Stimulated activated CD8-positive, alpha-beta memory T cell treated with anti-CD3 and anti-CD28 coated beads, Interleukin-7, amount 100 ng/mL, for 24 hours (primary cell): ENCODE results near the gene SRPK2.
A peak's percentile ranks its signal among the peaks of the same experiment; 100 is the strongest.
"Not testable (repeated sequence)": the region's sequence is repeated elsewhere in the genome, so short reads cannot be mapped to it uniquely, and the experiment has no call there.

Experiments used
- DNase-seq: peaks from one replicate; pipeline ENCODE4 v3.0.0-alpha.2; 2020; ENCODE audit warnings: low read depth

The SRPK2 gene

DNA sequence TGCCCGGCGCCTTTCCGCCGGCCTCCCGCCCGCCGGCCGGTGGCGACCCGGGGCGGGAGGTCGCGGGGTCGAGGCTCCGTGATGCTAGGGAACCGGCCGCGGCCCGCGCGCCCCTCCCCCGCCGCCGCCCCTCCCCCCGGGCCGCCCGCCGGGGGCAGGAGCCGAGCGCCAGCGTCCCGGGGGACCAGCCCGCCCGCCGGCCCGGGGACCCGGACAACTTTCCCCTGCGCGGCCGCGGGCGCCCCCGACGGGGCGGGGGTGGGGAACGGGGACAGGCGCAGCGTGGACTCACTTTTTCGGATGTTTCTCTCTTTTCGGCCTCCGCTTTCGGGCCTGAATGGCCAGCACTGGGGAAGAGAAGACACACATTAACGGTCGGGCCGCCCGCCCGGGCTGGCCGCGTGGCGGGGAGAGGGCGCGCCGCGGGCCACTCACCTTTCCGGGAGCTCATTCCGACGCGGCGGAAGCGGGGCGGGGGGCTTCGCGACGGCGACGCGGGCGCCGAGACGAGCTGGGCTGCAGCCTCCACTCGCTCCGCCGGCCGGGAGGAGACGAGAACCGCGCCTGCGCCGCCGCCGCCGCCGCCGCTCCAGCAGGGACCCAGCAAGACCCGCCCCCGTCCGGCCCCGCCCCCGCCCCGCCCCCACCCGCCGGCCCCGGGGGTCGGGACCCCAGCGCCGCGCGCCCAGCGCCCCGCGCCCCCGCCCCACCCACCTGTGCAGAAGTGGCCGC, at the start of gene SRPK2:
SRPK2 (minus strand) TSS at position 566 of the 732 bp plus-strand sequence.
- DNase-seq: peak; percentile 47

DNA sequence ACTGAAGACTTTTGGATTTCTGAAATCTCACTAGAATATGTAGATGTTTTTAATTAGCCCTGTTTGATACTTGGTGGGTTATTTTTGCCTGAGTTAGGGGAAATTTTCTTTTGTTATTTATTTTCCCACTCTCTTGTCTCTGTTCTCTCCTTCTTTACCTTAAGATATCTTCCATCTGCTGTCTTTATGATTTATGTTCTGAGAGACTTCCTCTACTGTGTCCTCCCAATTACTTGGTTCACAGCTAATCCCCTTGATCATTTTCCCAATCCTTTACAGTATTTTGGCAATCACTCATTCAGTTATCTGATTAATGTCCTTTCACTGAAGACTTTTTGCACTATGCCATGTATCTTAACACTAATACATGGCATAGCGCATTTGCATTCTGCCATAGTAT, 49.5 kb upstream of the SRPK2 start:
- DNase-seq: no peak

DNA sequence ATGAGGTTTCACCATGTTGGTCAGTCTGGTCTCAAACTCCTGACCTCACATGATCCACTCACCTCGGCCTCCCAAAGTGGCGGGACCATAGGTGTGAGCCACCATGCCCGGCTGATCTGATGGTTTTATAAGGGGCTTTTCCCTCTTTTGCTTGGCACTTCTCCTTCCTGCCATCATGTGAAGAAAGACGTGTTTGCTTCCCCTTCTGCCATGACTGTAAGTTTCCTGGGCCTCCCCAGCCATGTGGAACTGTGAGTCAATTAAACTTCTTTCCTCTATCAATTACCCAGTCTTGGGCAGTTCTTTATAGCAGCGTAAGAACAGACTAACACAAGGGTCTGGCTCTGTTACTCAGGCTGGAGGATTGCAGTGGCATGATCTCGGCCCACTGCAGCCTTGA, 48.6 kb upstream of the SRPK2 start:
- not testable (repeated sequence) for DNase-seq

DNA sequence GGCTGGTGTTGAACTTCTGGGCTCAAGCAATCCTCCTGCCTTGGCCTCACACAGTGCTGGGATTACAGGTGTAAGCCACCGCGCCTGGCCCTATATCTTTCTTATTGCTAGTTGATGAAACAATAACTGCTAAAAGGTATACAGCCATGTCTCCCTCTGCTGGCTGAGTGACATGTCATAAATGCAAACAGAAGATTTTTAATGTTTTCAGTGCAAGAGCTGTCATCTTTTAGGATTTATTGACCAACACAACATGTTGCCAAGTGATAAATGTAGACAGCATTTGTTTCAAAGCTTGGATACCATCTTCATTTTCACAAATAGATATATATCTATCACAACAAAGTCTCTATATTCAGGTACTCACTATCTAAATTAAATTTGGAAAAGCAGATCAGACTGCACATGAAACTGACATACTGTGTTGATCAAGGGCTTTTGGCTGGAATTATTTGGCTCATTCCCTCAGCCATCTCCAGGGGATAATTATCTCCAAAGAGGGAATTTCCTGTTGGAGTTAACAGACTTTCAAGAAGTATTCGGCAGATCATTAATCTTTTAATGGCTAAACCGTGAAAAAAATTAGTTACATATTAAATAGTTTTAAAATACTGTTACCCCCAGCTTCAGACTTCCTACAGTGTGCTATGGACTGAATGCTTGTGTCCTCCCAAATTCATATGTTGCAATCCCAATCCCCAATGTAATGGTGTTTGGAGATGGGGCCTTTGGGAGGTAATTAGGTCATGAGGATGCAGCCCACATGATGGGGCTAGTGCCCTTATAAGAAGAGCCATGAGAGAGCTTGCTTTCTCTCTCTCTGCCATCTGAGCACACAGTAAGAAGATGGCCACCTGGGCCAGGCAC, 41.3 kb upstream of the SRPK2 start:
- no peak for DNase-seq

DNA sequence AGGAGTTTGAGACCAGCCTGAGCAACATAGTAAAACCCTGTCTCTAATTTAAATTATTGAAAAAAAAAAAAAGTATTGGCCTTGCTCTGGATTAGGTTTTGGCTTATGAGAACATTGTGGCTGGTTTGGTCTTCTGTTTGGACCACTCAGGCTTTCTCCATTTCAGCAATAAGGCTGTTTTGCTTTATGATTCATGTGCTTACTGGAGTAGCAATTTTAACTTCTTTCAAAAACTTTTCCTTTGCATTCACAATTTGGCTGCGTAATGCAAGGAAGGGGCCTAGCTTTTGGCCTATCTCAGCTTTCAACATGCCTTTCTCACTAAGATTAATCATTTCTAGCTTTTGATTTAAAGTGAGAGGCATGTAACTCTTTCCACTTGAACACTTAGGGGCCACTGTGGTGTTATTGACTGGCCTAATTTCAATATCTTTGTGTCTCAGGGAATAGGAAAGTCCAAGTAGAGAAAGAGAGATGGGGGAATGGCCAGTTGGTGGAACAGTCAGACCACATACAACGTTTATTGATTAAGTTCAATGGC, 38.0 kb upstream of the SRPK2 start:
- no peak for DNase-seq

DNA sequence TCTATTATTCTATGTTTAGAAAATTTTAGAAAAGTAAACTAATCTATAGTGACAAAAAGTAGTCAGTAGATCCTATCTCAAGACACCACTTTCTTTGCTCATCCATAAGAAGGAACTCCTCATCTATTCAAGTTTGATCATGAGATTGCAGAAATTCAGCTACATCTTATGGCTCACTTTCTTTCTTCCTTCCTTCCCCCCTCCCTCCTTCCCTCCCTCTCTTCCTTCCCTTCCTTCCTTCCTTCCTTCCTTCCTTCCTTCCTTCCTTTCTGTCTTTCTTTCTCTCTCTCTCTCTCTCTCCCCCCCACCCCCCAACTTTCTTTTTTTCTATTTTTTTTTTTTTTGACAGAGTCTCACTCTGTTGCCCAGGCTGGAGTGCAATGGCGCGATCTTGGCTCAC, 35.3 kb upstream of the SRPK2 start:
- no peak for DNase-seq

DNA sequence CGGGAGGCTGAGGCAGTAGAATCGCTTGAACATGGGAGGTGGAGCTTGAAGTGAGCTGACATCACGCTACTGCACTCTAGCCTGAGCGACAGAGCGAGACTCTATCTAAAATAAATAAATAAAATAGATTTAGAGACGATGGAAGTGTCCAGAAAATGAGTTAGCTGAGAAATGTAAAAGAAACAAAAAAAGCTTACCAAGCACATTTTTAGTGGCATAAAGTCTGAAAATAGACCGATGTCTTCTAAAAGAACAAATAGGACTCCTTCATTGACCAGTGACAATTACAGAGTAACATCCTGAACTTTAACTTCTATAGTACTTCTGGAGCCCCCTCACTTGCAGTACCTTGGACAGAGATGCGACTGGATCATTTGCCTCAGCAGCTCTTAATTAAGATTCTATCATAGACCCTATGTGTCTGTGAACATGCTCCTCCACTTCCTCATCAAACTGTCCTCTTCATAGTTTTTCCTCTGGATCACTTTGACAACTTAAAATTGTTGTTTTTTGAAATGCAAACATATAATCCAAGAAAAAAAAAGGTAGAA, 25.2 kb upstream of the SRPK2 start:
- DNase-seq: no peak

DNA sequence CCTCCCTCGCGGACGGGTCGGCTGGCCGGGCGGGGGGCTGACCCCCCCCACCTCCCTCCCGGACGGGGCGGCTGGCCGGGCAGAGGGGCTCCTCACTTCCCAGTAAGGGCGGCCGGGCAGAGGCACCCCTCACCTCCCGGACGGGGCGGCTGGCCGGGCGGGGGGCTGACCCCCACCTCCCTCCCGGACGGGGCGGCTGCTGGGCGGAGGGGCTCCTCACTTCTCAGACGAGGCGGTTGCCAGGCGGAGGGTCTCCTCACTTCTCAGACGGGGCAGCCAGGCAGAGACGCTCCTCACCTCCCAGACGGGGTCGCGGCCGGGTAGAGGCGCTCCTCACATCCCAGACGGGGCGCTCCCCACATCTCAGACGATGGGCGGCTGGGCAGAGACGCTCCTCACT, 22.1 kb upstream of the SRPK2 start:
- DNase-seq: not testable (repeated sequence)

DNA sequence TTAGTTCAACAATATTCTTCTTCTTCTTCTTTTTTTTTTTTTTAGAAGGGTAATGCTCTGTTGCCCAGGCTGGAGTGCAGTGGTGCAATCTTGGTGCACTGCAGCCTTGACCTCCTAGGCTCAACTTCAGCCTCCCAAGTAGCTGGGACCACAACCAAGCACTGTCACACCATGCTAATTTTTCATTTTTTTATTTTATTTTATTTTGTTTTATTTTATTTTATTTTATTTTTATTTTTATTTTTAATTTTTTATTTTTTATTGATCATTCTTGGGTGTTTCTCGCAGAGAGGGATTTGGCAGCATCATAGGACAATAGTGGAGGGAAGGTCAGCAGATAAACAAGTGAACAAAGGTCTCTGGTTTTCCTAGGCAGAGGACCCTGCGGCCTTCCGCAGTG, 21.1 kb upstream of the SRPK2 start:
- DNase-seq: not testable (repeated sequence)

DNA sequence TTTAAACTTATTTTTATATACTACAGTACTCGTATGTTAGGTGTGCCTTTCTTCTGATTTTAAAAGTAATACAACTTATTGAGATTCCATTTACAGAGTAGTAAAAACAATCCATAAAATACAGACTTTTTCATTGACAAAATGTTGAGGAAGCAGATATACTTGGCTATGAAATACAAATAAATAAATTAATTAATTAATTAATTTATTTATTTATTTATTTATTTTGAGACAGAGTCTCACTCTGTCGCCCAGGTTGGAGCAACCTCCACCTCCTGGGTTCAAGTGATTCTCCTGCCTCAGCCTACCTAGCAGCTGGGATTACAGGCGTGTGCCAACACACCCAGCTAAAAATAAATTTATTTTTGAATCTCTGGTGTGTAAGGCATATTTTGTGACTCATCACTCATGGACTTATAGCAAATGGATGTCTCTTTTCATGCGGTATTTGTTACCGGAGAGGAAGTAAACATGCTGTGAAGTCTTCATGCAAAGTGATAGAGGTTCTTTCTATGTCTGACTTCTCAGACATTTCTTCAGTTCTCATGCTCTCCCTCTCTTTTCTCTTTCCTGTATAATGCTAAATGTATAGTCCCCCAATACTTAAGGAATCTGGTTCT, 20.2 kb upstream of the SRPK2 start:
- no peak for DNase-seq

DNA sequence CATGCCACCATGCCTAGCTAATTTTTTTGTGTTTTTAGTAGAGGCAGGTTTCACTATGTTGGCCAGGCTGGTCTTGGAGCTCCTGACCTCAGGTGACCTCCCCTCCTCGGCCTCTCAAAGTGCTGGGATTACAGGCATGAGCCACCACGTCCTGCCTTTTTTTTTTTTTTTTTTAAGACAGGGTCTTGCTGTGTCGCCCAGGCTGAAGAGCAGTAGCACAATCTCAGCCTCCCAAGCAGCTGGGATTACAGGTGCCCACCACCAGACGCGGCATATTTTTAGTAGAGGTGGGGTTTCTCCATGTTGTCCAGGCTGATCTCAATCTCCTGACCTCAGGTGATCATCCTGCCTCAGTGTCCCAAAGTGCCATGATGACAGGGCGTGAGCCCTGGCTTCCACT, 14.4 kb upstream of the SRPK2 start:
- DNase-seq: no peak

DNA sequence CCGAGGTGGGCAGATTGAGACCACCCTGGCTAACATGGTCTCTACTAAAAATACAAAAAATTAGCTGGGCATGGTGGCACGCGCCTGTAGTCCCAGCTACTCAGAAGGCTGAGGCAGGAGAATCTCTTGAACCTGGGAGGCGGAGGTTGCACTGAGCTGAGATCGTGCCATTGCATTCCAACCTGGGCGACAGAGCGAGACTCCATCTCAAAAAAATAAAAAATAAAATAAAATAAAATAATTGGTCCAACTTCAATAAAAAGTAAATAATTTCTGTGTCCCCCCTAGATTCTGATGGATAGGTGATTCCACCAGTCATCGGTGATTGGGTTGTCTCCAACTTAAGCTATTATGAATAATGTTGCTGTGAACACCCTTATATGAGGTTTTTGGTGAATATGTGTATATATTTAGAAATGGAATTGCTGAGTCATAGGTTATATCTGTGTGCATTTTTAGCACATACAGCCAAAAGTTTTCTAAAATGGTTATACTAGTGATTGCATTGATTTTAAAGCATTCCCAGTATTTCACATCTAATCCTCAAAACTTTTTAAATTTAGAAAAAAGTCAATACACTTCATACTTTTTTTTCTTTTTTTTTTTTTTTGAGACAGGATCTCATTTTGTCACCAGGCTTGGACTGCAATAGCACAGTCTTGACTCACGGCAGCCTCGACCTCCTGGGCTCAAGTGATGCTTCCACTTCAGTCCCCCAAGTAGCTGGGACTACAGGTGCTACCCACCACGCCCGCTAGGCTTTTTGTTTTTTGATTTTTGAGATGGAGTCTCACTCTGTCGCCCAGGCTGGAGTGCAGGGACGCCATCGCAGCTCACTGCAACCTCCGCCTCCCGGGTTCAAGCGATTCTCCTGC, 13.7 kb upstream of the SRPK2 start:
- no peak for DNase-seq

DNA sequence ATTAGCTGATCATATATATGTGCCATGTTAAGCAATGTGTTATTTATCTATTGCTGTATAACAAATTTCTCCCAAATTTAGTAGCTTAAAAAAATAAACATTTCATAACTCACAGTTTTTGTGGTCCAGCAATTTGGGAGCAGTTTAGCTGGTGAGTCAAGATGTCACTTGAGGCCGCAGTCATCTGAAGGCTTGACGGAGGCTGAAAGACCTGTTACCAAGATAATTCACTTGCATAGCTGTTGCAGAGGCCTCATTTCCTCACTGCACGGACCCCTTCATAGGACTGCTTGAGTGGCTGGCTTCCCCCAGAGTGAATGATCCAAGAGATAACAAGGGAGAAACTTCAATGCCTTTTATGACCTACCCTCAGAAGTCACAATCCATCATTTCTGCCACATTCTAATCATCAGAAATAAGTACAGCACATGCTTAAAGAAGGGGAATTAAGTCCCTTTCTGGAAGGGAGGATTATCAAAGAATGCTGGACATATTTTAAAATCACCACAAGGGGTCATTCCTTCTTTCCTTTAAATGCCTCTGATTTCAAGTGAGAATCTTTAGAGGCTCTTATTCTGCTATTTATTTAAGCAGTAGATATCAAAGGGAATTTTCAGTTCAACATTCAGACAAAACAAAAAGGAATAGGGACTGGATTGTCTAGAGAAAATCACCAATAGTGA, 10.5 kb upstream of the SRPK2 start:
- DNase-seq: no peak

DNA sequence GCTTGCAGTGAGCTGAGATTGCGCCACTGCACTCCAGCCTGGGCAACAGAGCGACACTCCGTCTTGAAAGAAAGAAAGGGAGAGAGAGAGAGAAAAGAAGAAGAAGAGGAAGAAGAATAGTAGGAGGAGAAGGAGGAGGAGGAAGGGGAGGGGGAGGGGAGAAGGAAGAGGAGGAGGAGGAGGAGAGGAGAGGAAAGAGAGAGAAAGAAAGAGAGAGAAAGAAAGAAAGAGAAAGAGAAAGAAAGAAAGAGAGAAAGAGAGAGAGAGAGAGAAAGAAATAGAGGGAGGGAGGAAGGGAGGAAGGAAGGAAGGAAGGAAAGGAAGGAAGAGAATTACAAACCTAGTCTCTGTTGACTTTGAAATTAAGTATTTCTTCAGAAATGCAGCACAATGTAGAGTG, 7.8 kb upstream of the SRPK2 start:
- no peak for DNase-seq

DNA sequence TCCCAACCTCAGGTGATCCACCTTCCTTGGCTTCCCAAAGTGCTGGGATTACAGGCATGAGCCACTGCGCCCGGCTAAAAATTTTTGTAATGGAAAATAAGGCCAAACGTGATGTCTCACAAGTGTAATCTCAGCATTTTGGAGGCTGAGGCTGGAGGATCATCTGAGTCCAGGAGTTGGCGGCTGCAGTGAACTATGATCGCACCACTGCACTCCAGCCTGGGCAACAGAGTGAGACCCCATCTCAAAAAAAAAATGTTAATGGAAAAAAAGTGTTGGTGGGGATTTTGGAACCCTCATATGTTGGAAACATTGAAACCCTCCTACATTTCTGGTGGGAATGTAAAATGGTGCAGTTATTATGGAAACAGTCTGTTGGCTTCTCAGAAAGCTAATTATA, 2.7 kb upstream of the SRPK2 start:
- DNase-seq: no peak

DNA sequence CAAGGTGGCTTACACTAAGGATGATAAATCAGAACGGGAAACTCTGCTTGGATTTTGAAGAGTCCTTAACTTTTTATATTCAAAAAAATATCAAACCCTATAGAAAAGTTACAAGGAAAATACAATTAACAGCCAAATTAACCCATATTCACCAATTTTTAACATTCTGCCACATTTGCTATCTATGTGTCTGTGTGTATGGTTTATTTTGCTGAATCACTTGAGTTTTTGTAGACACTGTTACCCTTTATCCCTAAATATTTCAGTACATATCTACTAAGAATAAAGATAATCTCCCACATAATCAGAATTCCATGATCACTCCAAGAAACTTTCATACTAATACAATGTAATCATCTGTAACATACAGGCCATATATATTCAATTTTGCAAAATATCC, 1.2 kb upstream of the SRPK2 start:
- no peak for DNase-seq

DNA sequence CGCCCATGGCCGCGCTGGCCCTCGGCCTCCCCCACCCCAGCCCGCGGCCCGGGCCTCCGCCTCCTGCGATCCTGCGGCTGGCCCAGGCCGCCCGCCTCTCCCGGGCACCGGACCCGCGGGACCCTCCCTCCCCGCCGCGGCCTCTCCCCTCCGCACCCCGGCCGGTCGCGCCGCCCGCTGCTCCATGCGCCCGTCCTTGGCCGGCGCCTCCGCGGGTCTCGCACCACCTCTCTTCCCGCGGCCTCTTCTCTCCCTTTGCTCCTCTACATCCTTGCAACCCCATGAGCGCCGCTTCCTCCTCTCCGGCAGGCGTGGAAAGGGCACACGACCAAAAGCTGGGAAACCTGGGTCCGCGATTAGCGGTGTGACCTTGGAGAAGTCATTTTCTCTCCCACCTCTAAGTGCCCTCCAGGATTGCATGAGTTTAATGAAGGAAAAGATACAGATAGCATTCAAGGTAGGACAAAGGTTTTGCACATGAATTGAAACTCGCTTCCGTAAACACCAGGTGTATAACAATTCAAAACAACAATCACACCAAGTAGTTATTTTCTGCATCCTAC, 448 bp upstream of the SRPK2 start:
- no peak for DNase-seq

DNA sequence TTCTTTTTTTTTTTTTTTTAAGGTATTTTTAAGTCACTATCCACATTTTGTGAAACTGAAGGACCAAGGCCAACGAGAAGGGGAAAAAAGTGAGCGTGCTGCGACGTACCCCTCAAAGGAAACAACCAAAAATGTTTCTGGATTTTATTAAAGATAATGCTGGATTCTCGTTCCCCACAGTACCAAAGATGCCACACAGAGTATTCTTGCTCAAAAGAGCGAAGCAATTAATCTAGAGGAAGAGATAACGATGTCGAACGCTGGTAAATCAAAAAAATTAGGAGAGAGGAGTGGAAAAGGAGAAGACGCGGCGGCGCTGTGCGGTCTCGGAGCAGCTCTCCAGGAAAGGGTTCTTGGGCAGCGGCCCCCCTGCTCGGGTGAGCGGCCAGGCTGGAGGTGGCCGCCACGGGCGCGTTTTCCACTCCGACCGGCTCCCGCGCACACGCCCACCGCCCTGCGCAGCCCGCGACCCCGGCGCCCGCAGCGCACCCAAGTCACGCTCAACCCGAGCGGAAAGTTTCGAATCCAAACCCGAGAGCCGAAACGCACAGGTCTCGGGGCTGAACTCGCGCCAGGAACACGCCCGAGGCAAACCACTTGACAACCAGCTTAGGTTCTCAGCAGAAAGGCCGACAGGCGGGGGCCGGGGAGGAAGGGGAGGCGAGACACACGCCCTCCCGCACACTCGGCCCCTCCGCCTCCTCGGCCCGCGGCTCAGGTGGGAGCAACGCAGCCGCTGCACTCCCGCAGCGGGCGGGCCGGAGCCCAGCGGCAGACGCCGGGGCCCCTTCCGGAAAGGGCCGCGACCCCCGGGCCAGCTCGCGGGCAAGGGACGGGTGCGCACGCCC, 989 bp downstream of the SRPK2 start:
- no peak for DNase-seq

DNA sequence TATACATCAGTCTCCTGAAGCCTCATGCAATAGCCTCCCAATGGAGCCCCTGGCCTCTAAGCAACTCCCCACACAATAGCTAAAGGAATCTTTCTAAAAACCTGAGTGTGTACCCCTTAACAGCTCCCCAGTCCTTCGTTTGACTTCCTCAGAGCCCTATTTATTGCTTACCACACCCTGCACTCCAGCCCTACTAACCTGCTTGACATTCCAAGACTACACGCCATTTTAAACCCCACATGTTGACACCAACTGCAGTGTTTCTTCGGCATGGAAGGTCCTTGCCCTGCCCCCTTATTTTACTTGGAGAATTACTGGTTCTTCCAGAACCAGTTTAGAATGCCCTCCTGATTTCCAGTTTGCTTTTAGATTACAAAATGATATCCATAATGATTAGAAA, 10.8 kb downstream of the SRPK2 start:
- no peak for DNase-seq
